ENCODE results near the gene CCDC141.

The CCDC141 gene

DNA sequence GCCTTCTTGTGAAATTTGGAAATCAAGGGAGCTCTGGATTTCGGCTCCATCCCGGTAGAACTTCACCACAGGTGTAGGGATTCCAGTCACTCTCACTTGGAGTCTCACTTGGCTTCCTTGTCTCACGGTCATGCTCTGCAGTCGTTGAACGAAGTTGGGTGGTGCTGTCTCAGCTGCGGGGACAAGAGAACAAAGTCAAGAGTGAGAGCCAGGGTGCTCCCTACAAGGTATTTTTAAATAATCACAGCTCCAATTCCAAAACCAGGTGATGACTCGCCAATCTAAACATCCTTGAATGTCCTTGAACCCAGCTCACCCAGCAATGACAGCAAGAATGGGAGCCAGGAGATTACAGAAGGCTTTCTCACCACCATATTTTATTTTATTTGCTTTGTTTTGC lies 249.4 kb downstream of the CCDC141 start:
- Mint-ChIP-seq H3K36me3 (peaks cover 11% of the 10 kb centered on the region), H3K9me3 (no peaks in the 10 kb centered on the region), H3K4me3 (no peak overlapping the region), H3K27me3 (no peaks in the 10 kb centered on the region), H3K4me1 (no peaks in the 10 kb centered on the region), H3K27ac (no peak overlapping the region)

- Mint-ChIP-seq H3K36me3 (peaks cover 8% of the 10 kb centered on the region), H3K27ac (no peak overlapping the region), H3K9me3 (no peaks in the 10 kb centered on the region), H3K4me3 (no peak overlapping the region), H3K27me3 (no peaks in the 10 kb centered on the region), H3K4me1 (no peaks in the 10 kb centered on the region)
These were observed 250.6 kb downstream of the CCDC141 start for GRCh38 chr2:178799305-178799704.

DNA sequence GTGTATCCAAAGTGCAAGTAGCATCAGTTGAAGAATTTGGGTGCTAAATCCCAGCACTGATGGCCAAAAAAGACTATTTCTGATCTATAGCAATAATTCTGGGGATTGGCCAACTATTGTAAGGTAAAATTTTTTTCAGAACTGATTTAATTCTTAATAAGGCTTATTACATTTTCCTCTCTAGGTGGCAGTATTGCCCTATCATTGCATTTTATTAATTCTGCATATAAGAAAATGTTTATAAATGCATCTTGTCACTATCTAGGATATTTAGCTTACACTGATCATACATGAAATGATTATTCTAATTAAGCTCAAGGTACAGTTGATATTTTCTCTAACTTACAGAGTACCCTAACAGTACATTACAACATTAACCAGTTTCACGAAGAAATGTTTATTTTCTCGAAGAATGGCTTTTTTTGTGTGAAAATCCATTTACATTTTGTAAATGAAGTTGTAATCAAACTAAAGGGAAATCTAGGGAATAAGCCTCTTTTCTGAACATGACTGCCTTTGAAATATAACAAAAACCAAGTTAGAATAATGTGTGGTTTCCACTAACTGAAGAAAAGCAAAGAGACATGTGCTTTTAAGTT lies 253.8 kb downstream of the CCDC141 start:
- H3K27me3 Mint-ChIP-seq: no peaks in the 10 kb centered on the region
- peaks cover 15% of the 10 kb centered on the region for H3K36me3 Mint-ChIP-seq
- no peak overlapping the region for H3K4me3 Mint-ChIP-seq
- H3K4me1 Mint-ChIP-seq: no peaks in the 10 kb centered on the region
- H3K27ac Mint-ChIP-seq: no peak overlapping the region
- no peaks in the 10 kb centered on the region for H3K9me3 Mint-ChIP-seq

- H3K36me3 Mint-ChIP-seq: peaks cover 8% of the 10 kb centered on the region
- no peaks in the 10 kb centered on the region for H3K27me3 Mint-ChIP-seq
- no peak overlapping the region for H3K27ac Mint-ChIP-seq
- no peaks in the 10 kb centered on the region for H3K9me3 Mint-ChIP-seq
- H3K4me3 Mint-ChIP-seq: no peak overlapping the region
- H3K4me1 Mint-ChIP-seq: no peaks in the 10 kb centered on the region
These were observed 262.0 kb downstream of the CCDC141 start for GRCh38 chr2:178787934-178788333.

DNA sequence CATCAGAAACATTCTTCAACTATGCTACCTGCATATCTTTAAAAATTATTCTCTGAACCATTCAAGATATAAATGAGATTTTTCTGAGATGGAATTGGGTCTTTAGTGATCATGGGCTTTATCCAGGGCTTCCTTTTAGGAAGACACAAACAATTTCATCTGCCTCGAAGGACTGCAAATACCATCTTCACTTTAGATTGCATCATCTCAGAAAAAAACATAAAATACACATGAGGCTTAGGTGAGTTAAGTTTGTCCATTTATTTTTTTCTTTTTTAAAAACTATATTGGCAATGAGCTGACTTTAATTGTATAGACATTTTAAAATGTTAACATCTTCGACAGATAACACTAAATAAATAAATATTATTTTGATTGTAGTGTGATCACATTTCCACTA lies 262.8 kb downstream of the CCDC141 start:
- H3K27ac Mint-ChIP-seq: no peak overlapping the region
- H3K36me3 Mint-ChIP-seq: peaks cover 14% of the 10 kb centered on the region
- H3K4me1 Mint-ChIP-seq: no peaks in the 10 kb centered on the region

GRCh38 chr2:178783889-178784288 lies 266.0 kb downstream of the CCDC141 start:
- Mint-ChIP-seq H3K9me3 (no peaks in the 10 kb centered on the region), H3K4me3 (no peak overlapping the region), H3K4me1 (no peaks in the 10 kb centered on the region), H3K27ac (no peak overlapping the region), H3K36me3 (peaks cover 10% of the 10 kb centered on the region), H3K27me3 (no peaks in the 10 kb centered on the region)

More for the DNA sequence above, 262.8 kb downstream of the CCDC141 start:
- Mint-ChIP-seq H3K27me3 (no peaks in the 10 kb centered on the region), H3K9me3 (no peaks in the 10 kb centered on the region), H3K4me3 (no peak overlapping the region)

DNA sequence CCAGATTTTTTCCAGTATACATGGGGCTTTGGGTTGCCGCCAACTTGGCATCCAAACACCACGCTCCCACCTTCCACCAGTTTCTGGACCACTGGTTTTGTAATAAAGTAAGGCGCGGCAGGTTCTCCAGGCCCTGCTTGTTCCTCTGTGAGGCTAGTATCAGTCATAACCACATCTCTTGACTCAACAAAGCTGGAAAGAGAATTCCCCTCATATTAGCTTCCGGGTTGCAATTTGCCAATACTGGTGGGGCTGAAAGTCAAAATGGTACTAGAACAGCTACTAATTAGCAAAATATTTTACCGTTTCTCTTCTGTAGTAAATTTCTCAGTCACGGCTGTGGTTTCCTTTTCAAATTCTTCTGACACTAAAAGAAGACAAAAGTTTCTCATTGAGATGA lies 267.7 kb downstream of the CCDC141 start:
- Mint-ChIP-seq H3K27me3 (no peaks in the 10 kb centered on the region), H3K9me3 (no peaks in the 10 kb centered on the region), H3K4me3 (no peak overlapping the region), H3K36me3 (peaks cover 14% of the 10 kb centered on the region), H3K27ac (no peak overlapping the region), H3K4me1 (no peaks in the 10 kb centered on the region)

Data from activated naive CD4-positive, alpha-beta T cell treated with anti-CD3 and anti-CD28 coated beads, Interleukin-2, amount 50 U/mL, for 24 hours (primary cell).